Stimulated activated CD8-positive, alpha-beta memory T cell treated with anti-CD3 and anti-CD28 coated beads, Interleukin-4, amount 100 ng/mL, for 24 hours (primary cell): Measurements from ENCODE around the gene SPTB.

Source experiments
- DNase-seq: peaks from one replicate; pipeline ENCODE4 v3.0.0-alpha.2; 2020; ENCODE audit warnings: low read depth

SPTB gene

DNA sequence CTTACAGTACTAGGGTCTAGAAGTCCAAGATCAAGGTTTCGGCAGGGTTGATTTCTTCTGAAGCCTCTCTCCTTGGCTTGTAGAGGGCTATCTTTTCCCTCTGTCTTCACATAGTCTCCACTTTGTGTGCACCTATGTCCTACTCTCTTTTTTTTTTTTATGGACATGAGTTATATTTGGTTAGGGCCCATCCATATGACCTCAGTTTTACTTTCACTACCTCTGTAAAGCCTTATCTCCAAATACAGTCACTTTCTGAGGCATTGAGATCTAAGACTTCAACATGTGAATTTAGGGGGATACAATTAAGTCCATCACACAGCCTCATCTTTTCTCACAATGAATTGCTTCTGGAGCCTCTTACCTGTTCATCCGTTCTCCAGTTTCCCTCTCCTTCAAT is 5.9 kb upstream of the SPTB start:
- DNase-seq, result no peak

- peak; percentile 43 for DNase-seq
Observed at GRCh38 chr14:64880221-64881121, 764 bp upstream of the SPTB start.

DNA sequence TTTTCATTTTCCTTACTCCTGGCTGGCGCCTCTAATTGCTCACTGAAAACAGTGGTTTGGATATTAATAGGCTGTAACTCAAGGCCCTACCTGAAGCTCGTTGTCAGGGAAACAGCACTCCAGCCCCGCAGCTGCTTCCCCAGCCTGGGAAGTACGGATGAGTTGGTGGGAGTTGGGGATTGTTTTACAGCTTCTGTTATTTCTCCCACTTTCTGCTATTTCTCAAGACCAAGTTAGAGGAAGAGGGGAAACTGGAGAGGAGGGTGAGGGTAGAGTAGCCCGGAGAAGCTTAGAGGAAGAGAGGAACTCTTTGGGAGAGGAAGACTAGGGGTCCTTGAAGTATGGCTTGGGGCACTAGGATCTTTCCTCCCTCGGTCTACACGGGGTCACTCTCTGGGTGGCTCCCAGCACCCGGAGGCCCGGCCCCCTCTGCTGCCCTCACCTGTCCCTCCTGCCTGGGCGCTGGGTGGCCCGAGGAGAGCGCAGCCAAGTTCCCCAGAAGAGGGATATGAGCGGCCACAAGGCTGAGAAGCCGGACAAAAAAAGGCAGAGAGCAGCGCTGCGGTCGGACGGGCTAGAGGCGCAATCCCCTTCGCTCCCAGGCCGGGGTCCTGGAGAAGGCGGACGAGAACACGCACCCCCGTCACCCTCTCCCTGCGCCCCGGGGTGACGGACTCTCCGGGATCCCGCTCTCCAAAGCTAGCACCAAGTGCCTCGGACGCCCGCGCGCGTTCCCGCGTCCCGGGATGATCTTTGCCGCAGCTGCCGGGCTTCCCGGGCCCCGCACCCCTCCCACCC is 671 bp downstream of the SPTB start:
- no peak for DNase-seq

DNA sequence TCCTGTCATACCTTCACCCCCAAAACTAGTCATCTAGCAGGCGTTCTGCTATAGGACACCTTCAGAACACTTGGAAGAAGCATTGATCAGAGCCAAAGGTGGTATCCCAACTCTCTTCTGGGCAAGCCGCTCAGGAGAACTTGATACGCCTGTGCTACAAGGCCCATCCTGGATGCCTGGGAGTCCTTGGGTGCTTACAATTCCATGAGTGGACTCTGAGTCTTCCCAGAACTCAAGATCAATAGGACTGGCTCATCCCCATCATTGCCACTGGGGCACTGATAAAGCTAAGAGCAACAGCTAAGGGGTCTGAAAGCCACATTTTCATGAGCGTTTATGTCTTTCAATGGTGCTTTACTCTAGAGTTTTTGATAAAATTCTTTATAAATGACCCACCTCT is 1.9 kb downstream of the SPTB start:
- no peak for DNase-seq

DNA sequence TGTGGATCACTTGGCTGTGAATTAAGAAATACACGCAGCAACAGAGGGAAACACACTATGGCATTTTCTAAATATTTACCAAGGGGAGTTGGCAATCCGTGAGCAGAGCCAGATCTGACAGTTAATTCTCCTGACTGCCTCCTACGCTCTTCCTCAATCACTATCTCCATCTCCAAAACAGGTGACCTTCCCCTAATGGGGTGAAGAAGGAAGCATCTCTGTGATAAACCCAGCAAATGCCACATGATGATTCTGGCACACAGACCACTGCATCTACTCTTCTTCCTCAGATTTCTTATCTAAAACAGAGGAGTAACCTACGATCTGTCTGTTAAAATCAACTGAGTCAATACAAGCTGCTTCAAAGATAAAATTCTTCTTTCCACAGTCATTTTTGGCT is 4.4 kb downstream of the SPTB start:
- DNase-seq, result no peak

GRCh38 chr14:64873506-64874219 is 6.0 kb downstream of the SPTB start:
- DNase-seq, result no peak

- no peak for DNase-seq
Observed at GRCh38 chr14:64871344-64871743, 8.4 kb downstream of the SPTB start.

GRCh38 chr14:64870160-64870559 is 9.5 kb downstream of the SPTB start:
- no peak for DNase-seq

GRCh38 chr14:64868841-64869240 is 10.9 kb downstream of the SPTB start:
- DNase-seq, result no peak

GRCh38 chr14:64868379-64868778 is 11.3 kb downstream of the SPTB start:
- DNase-seq, result no peak

DNA sequence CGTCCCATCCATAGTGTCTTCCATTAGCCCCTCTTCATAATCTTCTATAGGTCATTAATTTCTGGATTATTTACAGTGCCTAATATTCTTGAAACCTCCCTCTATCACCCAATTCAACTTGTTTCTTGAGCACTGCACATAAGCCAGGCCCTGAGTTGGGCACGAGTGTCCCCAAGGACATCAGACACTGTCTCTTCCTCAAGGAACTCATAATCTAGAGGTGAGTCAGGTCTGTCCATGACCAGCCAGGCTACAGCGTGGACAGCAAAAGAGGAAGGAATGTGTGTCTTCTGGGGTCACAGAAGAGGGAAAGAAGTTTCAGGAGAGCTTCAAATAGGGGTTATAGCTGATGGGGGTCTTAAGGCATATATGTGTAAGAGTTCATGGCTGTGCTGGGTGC is 12.5 kb downstream of the SPTB start:
- no peak for DNase-seq

GRCh38 chr14:64865992-64866391 is 13.7 kb downstream of the SPTB start:
- no peak for DNase-seq

DNA sequence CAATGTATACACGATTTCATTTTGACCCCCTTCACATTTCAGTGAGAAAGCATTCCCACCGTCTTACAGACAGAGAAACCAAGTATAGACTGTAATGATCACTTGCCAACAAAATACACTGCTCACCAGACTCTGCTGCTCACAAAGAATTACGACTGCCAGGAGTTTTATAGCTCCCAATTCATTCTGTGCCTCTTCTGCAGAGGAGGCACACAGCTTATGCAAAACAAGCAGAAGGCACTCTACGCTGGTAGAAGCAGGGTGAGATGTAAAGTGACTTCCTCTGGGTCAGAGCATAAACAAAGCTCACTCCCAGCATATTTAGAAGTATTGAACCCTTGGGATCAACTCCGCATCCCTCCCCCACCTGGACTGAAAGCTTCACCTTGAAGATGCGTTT is 14.6 kb downstream of the SPTB start:
- DNase-seq, result no peak

GRCh38 chr14:64864258-64864657 is 15.4 kb downstream of the SPTB start:
- DNase-seq, result no peak

GRCh38 chr14:64861916-64862315 is 17.8 kb downstream of the SPTB start:
- DNase-seq, result no peak

DNA sequence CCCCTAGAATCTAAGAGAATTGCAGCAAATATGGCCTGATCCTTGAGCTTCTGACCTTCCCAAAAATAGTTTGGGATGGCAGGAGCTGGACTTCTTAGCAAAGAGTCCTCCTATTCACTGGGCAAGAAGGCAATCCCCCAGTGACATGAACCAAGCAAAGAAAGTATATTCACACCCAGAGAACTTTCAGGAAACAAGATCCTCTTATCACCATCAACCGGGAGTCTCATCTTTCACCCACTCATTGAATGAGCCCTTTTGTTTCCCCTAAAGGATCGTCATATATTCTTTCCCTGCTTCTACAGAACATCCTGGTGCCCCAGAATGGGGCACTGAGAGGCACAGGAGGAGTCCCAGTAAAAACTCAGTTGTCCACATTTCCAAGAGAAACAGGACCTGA is 19.7 kb downstream of the SPTB start:
- DNase-seq, result no peak

GRCh38 chr14:64857979-64858744 is 21.5 kb downstream of the SPTB start:
- no peak for DNase-seq

DNA sequence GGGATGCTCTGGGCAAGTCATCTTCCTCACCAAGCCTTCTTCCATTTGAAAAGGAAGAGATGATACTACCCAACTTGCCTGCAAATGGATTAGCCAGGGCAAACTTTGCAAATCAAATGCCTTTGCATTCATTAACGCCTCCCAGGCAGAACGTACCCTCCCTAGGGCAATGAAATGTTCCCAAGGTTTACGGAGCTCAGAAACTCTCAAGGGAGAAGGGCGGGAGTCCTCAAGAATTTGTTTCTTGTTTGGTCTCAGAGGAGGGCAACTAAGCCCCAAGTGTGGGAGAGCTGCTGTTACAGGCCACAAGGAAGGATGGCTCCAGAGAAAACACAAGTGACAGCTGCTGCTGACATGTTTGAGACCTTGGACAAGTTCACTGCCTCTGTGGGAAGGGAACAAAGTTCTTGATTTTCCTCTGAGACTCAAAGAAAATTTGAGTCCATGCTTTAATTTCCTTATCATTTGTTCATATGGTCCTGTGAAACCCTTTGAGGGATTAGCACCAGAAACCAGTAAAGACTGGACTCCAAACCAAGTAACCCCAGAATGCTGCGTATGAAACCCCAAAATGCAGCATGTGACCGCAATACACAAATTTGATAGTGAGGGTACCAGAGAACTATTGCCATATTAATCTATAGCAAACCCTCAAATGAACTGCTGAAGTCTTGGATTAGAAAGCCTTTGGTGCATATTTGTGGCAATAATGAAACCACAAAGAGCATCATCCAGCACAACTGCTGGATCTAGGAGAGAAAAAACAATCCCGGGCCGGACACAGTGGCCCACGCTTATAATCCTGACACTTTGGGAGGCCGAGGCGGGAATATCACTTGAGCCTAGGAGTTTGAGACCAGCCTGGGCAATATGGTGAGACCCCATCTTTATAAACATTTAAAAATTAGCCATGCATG is 22.9 kb downstream of the SPTB start:
- no peak for DNase-seq

GRCh38 chr14:64855721-64856528 is 23.8 kb downstream of the SPTB start:
- DNase-seq, result no peak
